Neural progenitor cell (in vitro differentiated cells): Measurements from ENCODE around the gene PLXNA4.

Experiments
- CTCF ChIP-seq: fragments of 200-600 bp; sonication (generic); IDR thresholded peaks from 2 replicates; pipeline ENCODE4 v1.5.1; 2017; ENCODE audit warnings: antibody characterized with exemption, mild to moderate bottlenecking
- EZH2 ChIP-seq: fragments of 200-600 bp; sonication (generic); IDR thresholded peaks from 2 replicates; pipeline ENCODE4 v1.6.1; 2017; ENCODE audit warnings: antibody characterized with exemption, mild to moderate bottlenecking, moderate library complexity

- TF ChIP-seq CTCF (no peak), EZH2 (no peak)
Observed at GRCh38 chr7:132537456-132538145, 38.7 kb downstream of the PLXNA4 start.
